Mesenchymal stem cell (in vitro differentiated cells and primary cell): ENCODE results near the gene IRX4.
A peak's percentile ranks its signal among the peaks of the same experiment; 100 is the strongest.

Source experiments
- DNase-seq: peaks from one replicate; pipeline ENCODE4 v3.0.0-alpha.2; 2013
- H2AFZ ChIP-seq: one replicate; pipeline ENCODE4 v1.6.1; 2013; ENCODE audit warnings: low read depth, mild to moderate bottlenecking, control low read depth, inconsistent platforms, low read length, moderate library complexity
- H2AK5ac ChIP-seq: 2 replicates; pipeline ENCODE4 v1.6.1; 2013; ENCODE audit warnings: low read length, moderate library complexity, mild to moderate bottlenecking, inconsistent platforms; ENCODE audit not compliant: severe bottlenecking
- H2BK120ac ChIP-seq: one replicate; pipeline ENCODE4 v1.6.1; 2013; ENCODE audit warnings: low read depth, mild to moderate bottlenecking, inconsistent platforms, low read length, moderate library complexity
- H2BK12ac ChIP-seq, 2 experiments: one replicate each; pipeline ENCODE4 v1.6.1; 2013; ENCODE audit warnings: inconsistent platforms in 2 of 2, low read length in 2 of 2, mild to moderate bottlenecking in 2 of 2, moderate library complexity in 2 of 2, control low read depth in 1 of 2
- H2BK15ac ChIP-seq: one replicate; pipeline ENCODE4 v1.6.1; 2013; ENCODE audit warnings: mild to moderate bottlenecking, low read depth, inconsistent platforms; ENCODE audit not compliant: poor library complexity, severe bottlenecking
- H2BK5ac ChIP-seq: 2 replicates; pipeline ENCODE4 v1.6.1; 2013; ENCODE audit warnings: low read depth, mild to moderate bottlenecking, low read length, control low read depth, inconsistent platforms; ENCODE audit not compliant: poor library complexity, severe bottlenecking
- H3K14ac ChIP-seq, 2 experiments: one replicate each; pipeline ENCODE4 v1.6.1; 2013; ENCODE audit warnings: inconsistent platforms in 2 of 2, low read length in 2 of 2, control low read depth in 1 of 2, mild to moderate bottlenecking in 1 of 2, moderate library complexity in 1 of 2
- H3K18ac ChIP-seq, 2 experiments: one replicate each; pipeline ENCODE4 v1.6.1; 2013; ENCODE audit warnings: inconsistent platforms in 2 of 2, low read length in 2 of 2, control low read depth in 1 of 2, low read depth in 1 of 2, mild to moderate bottlenecking in 1 of 2
- H3K23ac ChIP-seq, 2 experiments: one replicate each; pipeline ENCODE4 v1.6.1; 2013; ENCODE audit warnings: inconsistent platforms in 2 of 2, low read length in 2 of 2, mild to moderate bottlenecking in 2 of 2, moderate library complexity in 2 of 2, control low read depth in 1 of 2
- H3K27ac ChIP-seq: 2 replicates; pipeline ENCODE4 v1.5.1; 2013; ENCODE audit warnings: mild to moderate bottlenecking, moderate library complexity, low read length, control low read depth, inconsistent platforms; ENCODE audit not compliant: poor library complexity, severe bottlenecking
- H3K27me3 ChIP-seq, 2 experiments: 2 replicates each; pipeline versions ENCODE4 v1.6.1 to v1.7.0; 2013; ENCODE audit warnings: low read length in 2 of 2, mild to moderate bottlenecking in 2 of 2, moderate library complexity in 2 of 2, control low read depth in 1 of 2, inconsistent platforms in 1 of 2; ENCODE audit not compliant: control insufficient read depth in 1 of 2, insufficient read depth in 1 of 2
- H3K36me3 ChIP-seq, 2 experiments: 2 replicates each; pipeline versions ENCODE4 v1.6.1 to v1.7.0; 2013; ENCODE audit warnings: low read length in 2 of 2, control low read depth in 1 of 2, inconsistent platforms in 1 of 2, low read depth in 1 of 2, mild to moderate bottlenecking in 1 of 2; ENCODE audit not compliant: insufficient read depth in 2 of 2, control insufficient read depth in 1 of 2
- H3K4ac ChIP-seq, 2 experiments: one replicate each; pipeline ENCODE4 v1.6.1; 2013; ENCODE audit warnings: inconsistent platforms in 2 of 2, low read length in 2 of 2, mild to moderate bottlenecking in 2 of 2, moderate library complexity in 2 of 2, control low read depth in 1 of 2, low read depth in 1 of 2
- H3K4me1 ChIP-seq: 2 replicates; pipeline ENCODE4 v1.6.1; 2013; ENCODE audit warnings: low read depth, low read length, control low read depth; ENCODE audit not compliant: control insufficient read depth, insufficient read depth
- H3K4me2 ChIP-seq: 2 replicates; pipeline ENCODE4 v1.6.1; 2013; ENCODE audit warnings: low read length, mild to moderate bottlenecking, inconsistent platforms; ENCODE audit not compliant: poor library complexity, severe bottlenecking
- H3K4me3 ChIP-seq, 2 experiments: 2 replicates each; pipeline versions ENCODE4 v1.5.1 to v1.7.0; 2013; ENCODE audit warnings: low read length in 2 of 2, mild to moderate bottlenecking in 2 of 2, control low read depth in 1 of 2, low read depth in 1 of 2; ENCODE audit not compliant: insufficient read depth in 1 of 2
- H3K79me1 ChIP-seq: replicated peaks from 2 replicates; pipeline ENCODE4 v1.6.1; 2013; ENCODE audit warnings: mild to moderate bottlenecking, control low read depth, low read length, inconsistent platforms; ENCODE audit not compliant: poor library complexity, severe bottlenecking
- H3K9ac ChIP-seq: 2 replicates; pipeline ENCODE4 v1.7.0; 2013; ENCODE audit warnings: mild to moderate bottlenecking, low read length, moderate library complexity
- H3K9me3 ChIP-seq: 2 replicates; pipeline ENCODE4 v1.7.0; 2013; ENCODE audit warnings: mild to moderate bottlenecking, low read length; ENCODE audit not compliant: control insufficient read depth
- H4K8ac ChIP-seq: one replicate; pipeline ENCODE4 v1.6.1; 2013; ENCODE audit warnings: inconsistent platforms, mild to moderate bottlenecking, low read length, moderate library complexity
- H4K91ac ChIP-seq: one replicate; pipeline ENCODE4 v1.6.1; 2013; ENCODE audit warnings: mild to moderate bottlenecking, low read length, inconsistent platforms
- whole genome bisulfite sequencing: methylation state at CpG from one replicate; pipeline ENCODE4 v1.1.7; 2013; ENCODE audit warnings: mixed read lengths; 5-methylcytosine and 5-hydroxymethylcytosine counted together

IRX4 gene

GRCh38 chr5:1919750-1920149 lies 37.0 kb upstream of the IRX4 start:
- no peaks in the 10 kb centered on the region for H3K79me1 ChIP-seq

GRCh38 chr5:1919209-1919566 lies 36.5 kb upstream of the IRX4 start:
- H2BK5ac ChIP-seq: no peak overlapping the region
- H3K79me1 ChIP-seq: no peaks in the 10 kb centered on the region
- H3K4me3 ChIP-seq: no peak overlapping the region
- DNase-seq: no peak
- H3K4me1 ChIP-seq: no peaks in the 10 kb centered on the region
- H3K36me3 ChIP-seq: no peaks in the 10 kb centered on the region
- no peak overlapping the region for H4K8ac ChIP-seq
- no peak overlapping the region for H3K14ac ChIP-seq
- H3K4ac ChIP-seq: no peak overlapping the region
- H2BK120ac ChIP-seq: no peak overlapping the region
- no peak overlapping the region for H4K91ac ChIP-seq
- H2AFZ ChIP-seq: no peak overlapping the region
- H3K4me2 ChIP-seq: no peak overlapping the region
- no peak overlapping the region for H2BK12ac ChIP-seq
- H2AK5ac ChIP-seq: no peak overlapping the region
- peaks cover 0 to 32% of the 10 kb centered on the region in 2 experiments for H3K27me3 ChIP-seq
- WGBS: 88% methylated on average over 9 of the region's 9 CpGs
- no peak overlapping the region for H3K23ac ChIP-seq
- H3K9me3 ChIP-seq: peaks cover 7% of the 10 kb centered on the region
- no peak overlapping the region for H3K9ac ChIP-seq
- no peak overlapping the region for H3K18ac ChIP-seq
- no peak overlapping the region for H2BK15ac ChIP-seq
- no peak overlapping the region for H3K27ac ChIP-seq

More at GRCh38 chr5:1919750-1920149, 37.0 kb upstream of the IRX4 start:
- H2BK5ac ChIP-seq: no peak overlapping the region
- no peak for DNase-seq
- H3K9me3 ChIP-seq: peaks cover 2% of the 10 kb centered on the region
- no peak overlapping the region for H4K8ac ChIP-seq
- H3K4me1 ChIP-seq: no peaks in the 10 kb centered on the region
- no peak overlapping the region for H2BK15ac ChIP-seq
- no peak overlapping the region for H3K18ac ChIP-seq
- H3K36me3 ChIP-seq: no peaks in the 10 kb centered on the region
- no peak overlapping the region for H2AFZ ChIP-seq
- H2AK5ac ChIP-seq: no peak overlapping the region
- WGBS: 83% methylated on average over 5 of the region's 6 CpGs
- no peak overlapping the region for H3K4me3 ChIP-seq
- no peak overlapping the region for H3K9ac ChIP-seq
- H2BK12ac ChIP-seq: no peak overlapping the region
- H3K23ac ChIP-seq: no peak overlapping the region
- H3K27me3 ChIP-seq: peaks cover 0 to 33% of the 10 kb centered on the region in 2 experiments
- H3K4ac ChIP-seq: no peak overlapping the region
- H4K91ac ChIP-seq: no peak overlapping the region
- H3K4me2 ChIP-seq: no peak overlapping the region
- no peak overlapping the region for H3K27ac ChIP-seq
- no peak overlapping the region for H3K14ac ChIP-seq
- H2BK120ac ChIP-seq: no peak overlapping the region

- no peak overlapping the region for H3K23ac ChIP-seq
- WGBS: 76% methylated on average over 18 of the region's 18 CpGs
These were observed 35.9 kb upstream of the IRX4 start for GRCh38 chr5:1918488-1919208.

GRCh38 chr5:1917830-1918487 lies 35.2 kb upstream of the IRX4 start:
- no peak overlapping the region for H2BK12ac ChIP-seq
- no peak overlapping the region for H4K91ac ChIP-seq
- H3K18ac ChIP-seq: no peak overlapping the region
- H3K14ac ChIP-seq: no peak overlapping the region
- no peak overlapping the region for H3K4ac ChIP-seq
- H2AK5ac ChIP-seq: no peak overlapping the region
- no peak overlapping the region for H2AFZ ChIP-seq
- H2BK5ac ChIP-seq: no peak overlapping the region
- H3K27me3 ChIP-seq: peaks cover 0 to 29% of the 10 kb centered on the region in 2 experiments
- no peak overlapping the region for H3K9ac ChIP-seq
- no peaks in the 10 kb centered on the region for H3K79me1 ChIP-seq
- H3K4me1 ChIP-seq: no peaks in the 10 kb centered on the region
- no peak overlapping the region for H3K23ac ChIP-seq
- DNase-seq: no peak
- H3K27ac ChIP-seq: no peak overlapping the region
- no peak overlapping the region for H3K4me2 ChIP-seq
- no peaks in the 10 kb centered on the region for H3K36me3 ChIP-seq
- H3K9me3 ChIP-seq: peaks cover 12% of the 10 kb centered on the region
- no peak overlapping the region for H3K4me3 ChIP-seq
- no peak overlapping the region for H2BK120ac ChIP-seq
- WGBS: 82% methylated on average over 13 of the region's 13 CpGs
- H4K8ac ChIP-seq: no peak overlapping the region
- H2BK15ac ChIP-seq: no peak overlapping the region

More at GRCh38 chr5:1918488-1919208, 35.9 kb upstream of the IRX4 start:
- H2BK12ac ChIP-seq: no peak overlapping the region
- no peak overlapping the region for H3K18ac ChIP-seq
- no peak overlapping the region for H3K4me3 ChIP-seq
- H2BK5ac ChIP-seq: no peak overlapping the region
- H2AFZ ChIP-seq: no peak overlapping the region
- H3K9ac ChIP-seq: no peak overlapping the region
- peak overlapping the region in 1 of 2 experiments; percentile 12 for H3K14ac ChIP-seq
- no peaks in the 10 kb centered on the region for H3K79me1 ChIP-seq
- H3K9me3 ChIP-seq: peaks cover 11% of the 10 kb centered on the region
- H3K4me1 ChIP-seq: no peaks in the 10 kb centered on the region
- H3K36me3 ChIP-seq: no peaks in the 10 kb centered on the region
- H2BK15ac ChIP-seq: no peak overlapping the region
- H3K27ac ChIP-seq: no peak overlapping the region
- H2AK5ac ChIP-seq: no peak overlapping the region
- no peak overlapping the region for H3K4me2 ChIP-seq
- peaks cover 0 to 32% of the 10 kb centered on the region in 2 experiments for H3K27me3 ChIP-seq
- no peak overlapping the region for H3K4ac ChIP-seq
- DNase-seq: no peak
- no peak overlapping the region for H2BK120ac ChIP-seq
- H4K8ac ChIP-seq: no peak overlapping the region
- no peak overlapping the region for H4K91ac ChIP-seq
